Cerebellar nuclear complex (tissue), 1 donor: ENCODE results near the gene SEMA7A.

Source experiments
- DNase-seq, 2 experiments: peaks; one replicate each; lab custom pipeline; 2025; lab: John Stamatoyannopoulos, UW

The SEMA7A gene

DNA sequence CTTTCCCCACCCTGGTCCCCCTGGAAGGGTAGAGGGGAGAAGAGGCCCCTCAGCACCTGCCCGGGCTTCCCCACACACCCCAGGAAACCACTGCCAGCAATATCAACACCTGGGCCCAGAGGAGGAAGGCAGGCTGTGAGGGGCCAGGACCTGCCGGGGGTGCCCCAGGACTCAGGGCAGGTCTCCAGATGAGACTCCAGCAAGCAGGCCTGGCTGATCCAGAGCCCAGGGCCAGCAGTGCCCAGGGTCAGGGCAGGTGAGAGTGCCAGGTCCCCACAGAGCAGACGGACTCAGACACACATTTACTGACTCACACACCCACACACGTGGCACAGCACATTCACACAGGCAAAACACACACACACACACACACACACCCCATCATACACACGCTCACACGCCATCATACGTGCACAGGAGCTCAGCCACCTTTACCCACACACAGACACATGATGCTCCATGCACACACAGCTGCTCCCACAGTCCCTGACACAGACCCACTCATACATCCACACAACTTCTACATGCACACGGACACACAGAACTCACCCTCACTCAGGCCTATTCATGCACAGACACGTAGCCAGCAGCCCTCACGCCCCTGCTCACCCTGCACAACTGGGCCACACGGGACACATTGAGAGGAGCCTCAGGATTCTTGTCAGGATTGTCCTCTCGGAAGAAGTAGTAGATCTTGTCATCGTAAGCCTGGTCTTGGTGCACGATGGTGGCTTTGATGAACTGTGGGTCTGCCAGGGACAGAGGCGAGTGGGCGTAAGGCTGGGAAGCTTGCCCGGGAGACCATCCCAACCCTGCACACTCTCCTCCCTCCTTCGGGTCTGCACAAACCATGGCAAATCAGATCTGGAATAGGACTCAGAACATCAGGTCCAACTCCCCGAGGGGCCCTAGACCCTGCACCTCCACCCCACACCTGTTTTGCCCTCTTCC, 17.5 kb downstream of the SEMA7A start:
- no peak for DNase-seq

DNA sequence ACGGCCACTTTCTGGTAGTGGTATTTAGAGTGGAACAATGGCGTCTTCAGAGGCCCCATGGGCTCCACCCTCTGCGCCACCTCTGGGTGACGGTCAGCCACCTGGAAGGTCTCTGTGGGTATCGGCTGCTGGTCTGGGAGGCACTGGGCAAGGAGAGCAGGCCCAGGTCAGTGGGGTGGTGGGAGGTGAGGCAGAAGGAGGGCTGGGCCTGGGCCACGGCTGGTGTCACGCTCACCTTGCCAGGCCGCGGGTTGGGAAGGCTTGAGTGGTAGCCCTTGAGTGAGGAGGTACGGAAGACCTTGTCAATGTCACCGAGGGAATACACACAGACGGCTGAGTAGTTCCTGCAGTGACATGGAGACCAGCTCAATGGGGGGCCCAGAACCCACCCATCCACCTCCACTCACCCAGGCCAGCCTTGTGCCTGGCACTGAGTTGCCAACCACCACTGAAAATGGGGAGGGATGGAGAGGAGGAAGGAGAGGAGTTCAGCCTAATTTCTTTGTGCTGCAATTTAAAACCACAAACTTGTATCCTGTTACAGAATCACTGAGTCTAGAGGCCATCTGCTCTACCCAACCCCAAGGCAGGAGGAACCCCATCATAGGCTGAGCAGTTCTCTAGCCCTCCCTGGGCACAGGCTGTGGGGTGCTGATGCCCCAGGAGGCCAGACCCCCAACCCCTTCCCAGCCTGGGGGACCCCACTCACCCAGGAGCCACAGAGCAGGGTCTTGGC, 19.0 kb downstream of the SEMA7A start:
- DNase-seq, result no peak

DNA sequence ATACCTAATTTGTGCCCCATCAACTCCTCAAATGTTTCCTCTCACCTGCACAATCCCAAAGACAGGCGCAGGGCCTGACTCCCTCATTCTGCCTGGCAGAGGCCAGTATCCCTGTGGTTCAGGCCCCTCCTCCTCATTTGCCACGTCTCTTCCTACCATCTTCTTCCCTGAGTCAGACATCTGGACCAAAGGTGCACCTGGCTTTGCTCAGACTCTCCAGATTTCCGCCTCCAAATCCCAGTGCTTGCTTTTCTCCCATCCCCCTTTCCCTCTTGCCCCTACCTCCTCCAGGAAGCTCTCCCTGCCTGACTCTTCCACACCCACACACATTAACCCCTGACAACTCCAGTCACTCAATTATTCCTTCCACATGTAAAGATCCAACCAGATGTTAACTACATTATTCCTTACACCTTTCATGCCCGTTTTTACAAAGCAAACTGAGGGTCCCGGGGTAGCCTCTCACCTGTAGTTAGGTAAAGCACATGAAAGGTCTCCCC, 19.6 kb downstream of the SEMA7A start:
- DNase-seq, result no peak

DNA sequence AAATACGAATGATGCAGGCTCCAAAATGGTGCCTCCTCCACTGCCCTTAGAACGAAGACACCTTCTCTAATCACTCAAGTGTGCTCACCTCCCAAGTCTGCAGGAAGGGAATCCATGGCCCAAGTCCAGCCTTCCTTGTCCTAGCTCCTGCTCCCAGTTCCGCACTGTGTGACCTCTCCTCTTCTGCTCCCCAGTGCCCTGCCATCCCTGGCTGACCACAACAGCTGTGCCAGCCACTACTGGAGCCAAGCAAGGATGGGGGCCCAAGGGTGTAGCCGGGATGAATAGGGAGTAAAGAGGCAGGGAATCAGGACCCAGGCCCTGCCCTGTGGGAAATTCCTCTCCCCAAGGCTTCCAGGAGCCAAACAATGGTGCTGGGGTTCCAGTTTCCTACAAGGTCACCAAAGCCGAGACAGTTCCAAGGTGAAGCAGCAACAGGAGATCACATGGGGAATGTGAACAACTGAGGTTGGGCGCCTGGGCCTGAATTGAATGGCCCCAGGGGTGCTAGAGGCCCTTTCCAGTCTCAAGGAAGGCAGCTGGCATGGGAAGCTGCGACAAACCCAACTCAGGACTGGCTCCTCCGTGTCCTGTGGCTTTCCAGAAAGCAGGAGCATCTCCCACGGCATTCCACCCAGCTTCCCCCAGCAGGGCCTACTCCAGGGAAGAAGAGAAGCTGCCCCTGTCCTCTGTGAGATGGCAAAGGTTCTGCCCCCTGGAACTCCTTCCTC, 20.2 kb downstream of the SEMA7A start:
- no peak for DNase-seq

DNA sequence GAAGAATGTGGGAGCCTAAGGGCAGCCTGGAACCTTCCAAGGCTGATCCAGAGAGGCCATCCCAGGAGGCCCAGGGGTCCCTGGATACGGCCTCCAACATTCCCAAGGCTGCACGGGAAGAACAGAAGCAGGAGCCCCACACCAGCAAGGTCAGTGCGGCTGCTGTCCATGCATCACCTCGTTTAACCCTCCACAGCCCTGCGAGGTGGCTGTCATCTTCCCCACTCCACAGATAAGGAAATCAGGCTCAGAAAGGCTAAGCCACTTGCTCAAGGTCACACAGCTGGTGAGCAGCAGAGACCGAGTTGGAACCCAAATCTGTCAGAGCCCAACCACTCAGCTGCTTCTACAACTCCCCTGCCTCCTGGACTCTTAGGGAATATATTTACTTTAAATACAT, 21.6 kb downstream of the SEMA7A start:
- DNase-seq, result no peak

DNA sequence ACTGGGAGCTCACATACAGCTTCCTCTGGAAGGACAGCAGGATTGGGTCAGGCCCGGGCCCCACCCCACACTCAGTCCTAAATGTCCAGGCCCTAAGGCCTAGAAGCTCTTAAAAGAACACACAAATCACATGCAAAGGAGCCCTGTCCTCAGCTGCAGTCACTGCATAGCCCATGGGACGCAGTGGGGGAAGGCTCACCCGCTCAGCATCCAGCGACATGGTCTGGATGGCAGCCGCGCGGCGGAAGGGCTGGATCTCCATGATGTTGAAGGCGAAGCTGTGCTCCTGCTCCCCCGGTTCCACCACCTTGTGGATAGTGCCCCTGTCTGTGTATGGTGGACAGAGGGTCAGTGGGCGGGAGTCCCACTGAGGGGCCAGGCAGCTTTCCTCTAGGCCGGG, 22.1 kb downstream of the SEMA7A start:
- DNase-seq, result no peak

DNA sequence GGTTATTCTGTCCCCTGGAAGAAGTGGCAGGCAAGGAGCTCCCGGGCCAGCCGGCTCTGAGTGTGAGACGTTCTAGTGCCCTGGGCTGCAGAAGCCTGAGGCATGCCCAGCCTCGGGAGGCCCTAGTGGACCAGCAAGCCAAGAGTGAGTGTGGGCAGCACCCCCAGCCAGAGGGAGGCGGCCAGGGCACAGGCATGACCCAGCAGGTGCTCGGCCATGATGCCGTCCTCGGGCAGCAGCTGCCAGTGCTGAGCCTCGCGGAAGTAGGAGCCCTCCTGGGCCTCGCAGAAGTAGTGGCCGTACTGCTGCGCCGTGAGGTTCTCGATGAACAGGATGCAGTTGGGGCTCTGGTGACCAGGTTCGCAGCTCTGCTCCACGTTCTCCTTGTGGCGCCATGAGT, 23.3 kb downstream of the SEMA7A start:
- DNase-seq, result no peak

DNA sequence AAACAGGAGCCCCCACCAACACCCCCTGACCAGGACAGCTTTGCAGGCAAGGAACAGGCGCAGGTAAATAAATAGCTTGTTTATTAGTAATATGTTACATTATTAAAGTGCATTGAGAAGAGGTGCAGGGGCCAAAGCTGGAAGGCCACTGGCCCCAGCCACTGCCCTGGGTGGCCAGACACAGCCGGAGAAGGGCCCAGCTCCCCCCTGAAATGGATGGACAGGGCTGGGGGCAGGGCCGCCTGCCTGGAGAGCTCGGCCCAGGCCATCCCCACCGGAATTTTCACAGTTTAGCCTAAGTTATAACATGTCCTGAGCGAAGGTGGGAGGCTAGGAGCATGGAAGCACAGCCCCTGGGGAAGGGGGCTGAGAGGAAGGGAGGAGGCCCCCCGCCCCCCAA, 24.5 kb downstream of the SEMA7A start:
- no peak for DNase-seq

DNA sequence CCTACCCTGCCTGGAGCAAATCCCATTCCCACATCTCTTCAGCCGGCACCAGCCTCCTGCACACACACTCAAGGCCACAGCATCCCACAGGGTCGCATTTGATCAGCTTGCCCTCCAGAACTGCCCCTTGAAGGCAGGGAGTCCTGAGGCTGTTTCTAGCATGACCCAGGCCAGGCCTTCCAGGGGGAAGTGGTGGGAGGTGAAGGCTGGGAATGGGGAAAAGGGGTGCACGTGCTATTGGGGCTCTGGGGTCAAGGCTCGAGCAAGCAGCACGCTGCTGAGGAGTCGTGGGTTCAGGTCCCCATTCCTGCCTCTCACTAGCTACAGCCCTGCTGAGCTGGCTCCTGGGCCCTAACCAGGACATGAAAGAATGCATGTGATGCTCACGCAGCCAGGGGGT, 24.9 kb downstream of the SEMA7A start:
- no peak for DNase-seq

DNA sequence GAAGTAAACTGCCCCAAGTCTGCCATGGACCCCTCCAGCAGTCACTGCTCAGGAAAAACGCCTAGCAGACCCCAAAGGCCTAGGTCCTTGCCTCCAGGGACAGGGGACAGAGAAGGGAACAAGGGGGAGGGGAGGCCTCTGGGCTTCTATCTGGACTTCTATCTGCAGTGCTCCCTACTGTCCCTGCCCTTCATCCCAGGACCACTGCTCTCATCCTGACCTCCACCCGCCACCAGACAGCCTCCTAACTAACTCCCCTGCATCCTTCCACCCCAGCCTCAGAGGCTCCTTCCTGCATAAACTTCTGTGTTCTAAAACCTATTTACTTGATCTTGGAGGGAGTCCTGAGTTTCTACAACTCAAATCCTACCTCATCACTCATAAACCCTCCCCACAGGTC, 25.4 kb downstream of the SEMA7A start:
- DNase-seq, result no peak

DNA sequence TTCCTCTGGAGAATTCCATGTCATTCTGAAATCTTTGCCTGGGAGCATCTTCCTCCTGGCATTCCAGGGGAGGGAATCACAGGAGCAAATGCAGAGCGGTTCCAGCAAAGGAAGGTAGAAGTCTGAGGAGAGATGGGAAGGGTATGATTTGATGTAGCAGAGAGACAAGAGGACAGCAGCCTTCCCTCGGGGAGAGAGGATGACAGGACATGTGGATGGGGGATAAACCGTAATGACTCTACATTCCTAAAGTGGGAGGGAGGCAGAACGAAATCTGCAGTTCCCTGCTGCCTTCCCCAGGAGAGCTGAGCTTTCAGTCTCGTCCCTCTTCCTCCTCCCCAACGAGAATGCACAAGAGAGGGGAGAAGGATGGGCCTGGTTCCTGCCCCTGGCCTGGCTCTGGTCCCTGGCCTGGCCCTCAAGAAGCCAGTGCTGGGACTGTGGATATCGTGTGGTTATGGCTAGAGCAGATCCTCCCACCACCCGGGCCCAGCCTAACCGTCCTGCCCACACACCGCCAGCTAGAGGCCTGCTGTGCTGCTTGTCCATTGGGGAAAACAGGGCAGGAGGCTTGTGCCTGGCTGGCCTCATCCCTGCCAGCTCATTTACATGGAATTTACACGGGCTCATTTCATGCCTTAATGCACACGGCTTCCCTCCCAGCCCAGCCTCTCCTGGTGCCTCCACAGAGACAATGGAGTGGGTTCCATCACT, 26.6 kb downstream of the SEMA7A start:
- DNase-seq, result no peak

DNA sequence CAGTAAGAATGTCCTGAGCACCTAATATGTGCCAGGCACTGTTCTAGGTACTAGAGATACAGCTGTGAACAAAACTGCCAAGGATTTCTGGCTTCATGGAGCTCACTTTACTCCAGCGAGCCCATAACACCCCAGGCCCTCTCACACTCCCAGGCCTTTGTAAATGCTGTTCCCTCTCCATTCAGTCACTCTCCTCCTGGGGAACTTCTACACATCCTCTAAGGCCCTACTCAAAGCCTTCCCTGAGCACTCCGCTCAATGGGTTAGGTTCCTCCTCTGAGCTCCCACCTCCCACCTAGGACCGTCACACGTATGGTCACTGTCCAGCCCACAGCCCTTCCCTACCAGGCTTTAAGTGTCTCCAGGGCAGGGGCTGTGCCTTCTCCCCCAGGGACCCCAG, 27.2 kb downstream of the SEMA7A start:
- no peak for DNase-seq

DNA sequence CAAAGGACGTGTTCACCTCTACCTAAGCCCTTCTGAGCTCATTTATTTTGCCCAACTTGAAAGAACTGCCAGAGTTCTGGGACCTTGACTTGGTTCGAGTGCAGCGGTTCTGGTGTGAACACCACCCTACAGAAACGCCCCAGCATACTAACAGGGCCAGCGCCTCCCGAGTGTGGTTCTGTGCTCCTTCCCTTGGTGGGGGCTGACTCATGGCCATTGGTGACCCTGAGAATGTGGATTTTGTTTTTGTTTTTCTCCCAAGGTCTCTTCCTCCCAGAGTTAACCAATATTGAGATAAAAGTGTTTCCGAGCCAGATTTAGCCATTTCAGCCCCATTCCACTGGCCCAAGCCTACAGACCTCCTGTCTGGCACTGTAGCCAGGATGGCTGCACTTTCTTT, 27.9 kb downstream of the SEMA7A start:
- no peak for DNase-seq

DNA sequence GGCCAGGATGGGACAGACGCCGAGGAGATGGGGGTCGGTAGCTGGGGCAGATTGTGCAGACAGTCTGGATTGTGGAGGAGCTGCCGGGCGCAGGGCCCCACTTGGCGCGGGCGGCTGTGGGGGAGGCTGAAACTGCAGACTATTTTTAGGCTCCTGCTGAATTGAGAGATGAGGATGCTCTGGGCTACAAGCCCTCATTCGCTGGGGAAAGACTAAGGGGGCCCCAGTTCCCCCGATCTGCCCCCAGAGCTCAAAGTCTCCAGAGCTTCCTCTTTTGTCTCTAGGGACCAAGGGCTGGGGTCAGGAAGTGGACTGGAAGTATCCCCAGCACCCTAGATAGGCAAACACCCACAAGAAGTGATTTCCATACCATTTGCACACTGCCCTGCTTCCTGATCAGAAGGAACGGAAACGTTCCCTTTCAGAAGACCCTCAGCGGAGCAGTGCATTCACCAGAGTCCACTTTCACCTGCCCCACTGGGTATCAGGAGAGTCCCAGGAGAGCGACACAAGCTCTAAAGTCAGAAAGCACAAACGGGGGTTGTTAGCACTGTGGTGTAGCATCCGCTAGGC, 29.7 kb downstream of the SEMA7A start:
- DNase-seq, result no peak

DNA sequence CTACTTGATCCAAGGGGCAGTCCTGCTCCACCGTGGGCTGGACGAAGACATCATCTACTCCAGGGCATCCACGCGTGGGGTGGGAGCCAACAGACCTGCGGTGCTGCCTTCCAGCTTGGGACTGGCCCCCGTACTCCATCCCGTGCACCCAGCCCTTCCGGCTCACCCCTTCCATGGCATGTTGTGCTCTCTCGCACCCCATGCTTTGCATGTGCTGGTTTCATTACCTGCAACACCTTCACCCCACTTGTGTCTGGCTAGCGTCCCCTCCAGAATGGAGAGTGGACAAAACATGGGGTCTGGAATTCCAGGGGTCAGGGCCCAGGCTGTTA, 30.2 kb downstream of the SEMA7A start:
- no peak for DNase-seq

DNA sequence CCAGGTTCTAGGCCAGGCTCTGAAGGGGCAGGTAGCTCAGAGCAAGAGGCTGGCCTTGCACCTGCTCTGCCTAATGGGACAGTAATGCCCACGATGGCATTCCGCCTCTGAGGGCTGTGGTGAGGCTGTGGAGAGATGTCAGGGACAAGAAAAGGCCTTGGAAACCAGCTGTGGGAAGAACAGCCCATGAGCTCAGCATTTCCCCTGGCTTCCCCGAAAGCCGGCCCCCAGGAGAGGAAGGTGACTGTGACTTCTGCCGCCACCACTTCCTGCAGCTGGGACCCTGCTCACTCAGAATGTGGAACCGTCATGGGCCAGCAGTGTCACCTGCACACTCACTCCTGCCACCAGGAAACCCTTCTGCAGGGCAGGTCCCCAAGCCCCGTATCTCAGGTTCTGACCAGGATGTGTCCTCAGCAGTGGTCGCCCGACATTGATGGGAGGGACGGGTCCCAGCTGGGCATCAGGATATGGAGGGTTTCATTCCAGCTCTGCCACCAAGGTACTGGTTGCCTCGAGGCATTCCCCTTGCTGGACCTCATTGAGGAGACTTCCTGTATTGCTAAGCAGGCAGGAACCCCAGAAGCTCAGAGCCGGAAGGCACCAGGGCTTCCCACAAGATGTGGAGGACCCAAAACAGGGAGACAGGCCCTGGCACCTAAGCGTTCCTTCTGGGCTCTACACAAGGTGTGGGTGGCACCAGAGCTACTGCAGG, 30.7 kb downstream of the SEMA7A start:
- no peak for DNase-seq

DNA sequence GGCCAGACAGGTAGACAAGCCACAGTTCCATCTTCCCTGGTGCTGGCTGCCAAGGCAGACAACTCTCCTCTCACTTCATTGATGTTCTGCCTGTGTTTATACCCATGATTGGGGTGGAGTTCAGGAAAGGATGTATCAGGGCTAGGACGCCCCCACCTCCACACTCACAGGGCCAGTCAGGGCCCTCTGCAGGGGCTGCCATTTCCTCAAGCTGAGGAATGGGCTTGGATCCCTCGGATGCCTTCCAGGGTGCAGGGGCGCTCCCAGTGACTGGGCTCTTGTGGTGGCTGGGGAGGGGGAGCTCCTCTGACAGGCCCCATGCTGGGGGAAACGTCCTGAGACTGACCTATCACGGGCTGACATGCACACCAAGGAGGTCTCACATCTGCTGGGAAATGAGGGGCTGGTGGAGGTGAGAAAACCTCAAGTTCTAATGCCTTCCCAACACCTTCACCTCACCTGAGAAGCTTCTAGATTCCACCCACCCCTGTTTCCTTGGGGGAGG, 31.4 kb downstream of the SEMA7A start:
- no peak for DNase-seq

DNA sequence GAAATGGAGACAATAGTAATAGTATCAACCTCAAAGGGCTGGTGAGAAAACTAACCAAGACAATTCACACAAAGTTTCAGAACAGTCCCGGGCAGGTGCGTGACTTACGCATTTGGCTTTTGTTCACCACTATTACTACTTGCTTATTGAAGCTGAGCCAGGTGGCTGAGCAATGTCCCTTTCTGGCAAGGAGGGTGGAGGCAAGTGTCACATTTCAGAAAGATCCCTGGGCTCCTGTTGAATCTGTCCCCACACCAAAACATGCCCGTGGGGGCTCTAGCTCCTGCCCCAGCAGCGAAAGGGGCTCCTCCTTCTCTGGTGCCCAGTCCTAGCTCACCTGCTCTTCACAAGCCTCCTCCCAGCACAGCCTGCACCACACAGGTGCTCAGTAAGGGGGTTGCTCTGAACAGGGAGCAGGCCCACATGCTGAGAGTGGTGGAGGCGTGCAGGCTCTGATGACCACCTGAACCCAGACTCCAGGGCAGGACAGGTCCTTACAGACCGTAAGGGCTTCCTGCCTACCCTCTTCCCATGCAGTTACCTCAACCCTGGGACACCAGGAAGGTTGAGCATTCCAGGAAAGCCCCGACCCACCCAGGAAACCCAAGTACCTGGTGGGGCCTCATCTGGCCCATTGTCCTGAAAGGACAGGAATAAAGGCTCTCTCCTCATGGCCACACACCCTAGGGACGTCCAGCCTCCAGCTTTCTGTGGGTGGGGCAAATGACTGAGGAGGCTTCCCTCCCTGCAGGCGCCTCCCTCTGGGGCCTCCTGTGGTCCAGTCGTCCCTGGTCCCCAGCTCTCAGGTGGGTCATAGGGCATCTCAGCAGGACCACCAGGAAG, 32.6 kb downstream of the SEMA7A start:
- DNase-seq, result no peak

DNA sequence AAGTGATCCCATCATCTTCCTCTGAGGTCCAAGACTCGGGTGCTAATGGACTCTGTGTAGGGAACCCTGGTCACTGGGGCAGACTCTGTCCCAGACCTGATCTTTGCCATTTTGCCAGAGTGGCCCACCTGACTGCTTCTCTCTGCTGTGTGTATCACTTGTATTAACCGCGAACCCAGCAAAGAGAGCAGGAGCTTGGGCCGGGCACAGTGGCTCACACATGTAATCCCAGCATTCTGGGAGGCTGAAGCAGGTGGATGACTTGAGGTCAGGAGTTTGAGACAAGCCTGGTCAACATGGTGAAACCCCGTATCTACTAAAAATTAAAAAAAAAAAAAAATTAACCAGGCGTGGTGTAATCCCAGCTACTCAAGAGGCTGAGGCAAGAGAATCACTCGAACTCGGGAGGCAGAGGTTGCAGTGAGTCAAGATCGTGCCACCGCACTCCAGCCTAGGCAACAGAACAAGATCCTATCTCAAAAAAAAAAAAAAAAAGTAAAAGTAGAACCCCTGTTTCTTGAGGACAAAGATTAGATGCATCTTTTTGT, 33.4 kb downstream of the SEMA7A start:
- DNase-seq, result no peak
